GM21529 (cell line): ENCODE data around the gene NVL.

Source experiments
- ATAC-seq: cut with Tn5 transposase; IDR thresholded peaks from one replicate; pipeline ENCODE4 v1.9.1; 2021; ENCODE audit not compliant: unreplicated experiment

NVL gene

GRCh38 chr1:224199679-224200078 lies 130.3 kb downstream of the NVL start:
- no peak for ATAC-seq

- ATAC-seq: no peak
These were observed 131.4 kb downstream of the NVL start for GRCh38 chr1:224198572-224198971.

- no peak for ATAC-seq
These were observed 133.0 kb downstream of the NVL start for GRCh38 chr1:224196813-224197600.

- no peak for ATAC-seq
These were observed 136.5 kb downstream of the NVL start for GRCh38 chr1:224193319-224193966.

- no peak for ATAC-seq
These were observed 137.7 kb downstream of the NVL start for GRCh38 chr1:224192082-224192788.

- no peak for ATAC-seq
These were observed 140.4 kb downstream of the NVL start for GRCh38 chr1:224189561-224189960.

- no peak for ATAC-seq
These were observed 141.7 kb downstream of the NVL start for GRCh38 chr1:224188286-224188685.

- ATAC-seq: no peak
These were observed 144.8 kb downstream of the NVL start for GRCh38 chr1:224185208-224185607.

- peak; percentile 41 for ATAC-seq
These were observed 146.2 kb downstream of the NVL start for GRCh38 chr1:224183591-224184312.

GRCh38 chr1:224182866-224183590 lies 146.9 kb downstream of the NVL start, which contains the start of gene DEGS1:
Gene DEGS1 (plus strand): TSS chr1:224183240. CDS start chr1:224183337, 97 bp downstream.
- ATAC-seq: peak; percentile 66

GRCh38 chr1:224182057-224182865 lies 147.7 kb downstream of the NVL start:
- ATAC-seq: peak; percentile 45

- no peak for ATAC-seq
These were observed 148.5 kb downstream of the NVL start for GRCh38 chr1:224181453-224181810.

- no peak for ATAC-seq
These were observed 149.1 kb downstream of the NVL start for GRCh38 chr1:224180783-224181452.

GRCh38 chr1:224178894-224179293 lies 151.1 kb downstream of the NVL start:
- ATAC-seq: no peak

GRCh38 chr1:224177356-224177999 lies 152.5 kb downstream of the NVL start:
- ATAC-seq: no peak
